GM12891 (cell line): ENCODE results near the gene ST6GAL1.

ENCODE experiments used
- POLR2A ChIP-seq: IDR thresholded peaks from 2 replicates; pipeline ENCODE4 v1.6.1; 2011; ENCODE audit warnings: low read depth, low read length, control low read depth
- POLR2AphosphoS5 ChIP-seq: IDR thresholded peaks from 2 replicates; pipeline ENCODE4 v1.6.1; 2011; ENCODE audit warnings: low read depth, low read length, control low read depth
- TAF1 ChIP-seq: IDR thresholded peaks from 2 replicates; pipeline ENCODE4 v1.6.1; 2011; ENCODE audit warnings: low read depth, low read length, control low read depth

DNA sequence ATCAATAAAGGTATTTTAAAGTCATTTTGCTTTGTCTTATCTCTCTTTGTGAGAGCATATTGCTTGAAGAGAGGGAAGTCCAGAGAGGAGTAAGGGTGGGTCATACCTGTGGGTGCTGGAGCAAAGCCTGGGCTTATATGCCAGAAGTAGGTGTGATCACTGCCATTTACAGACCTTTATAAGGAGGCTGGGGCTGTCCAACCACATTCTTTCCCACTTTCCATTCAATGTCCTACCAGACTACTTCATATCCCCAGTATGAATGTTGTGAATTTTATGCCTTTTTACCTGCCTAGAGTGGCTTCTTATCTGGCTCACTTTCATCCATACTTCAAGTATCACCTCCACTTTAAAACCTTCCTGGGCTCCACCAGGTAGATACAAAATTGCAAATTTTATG is 39.4 kb upstream of the ST6GAL1 start:
- TF ChIP-seq POLR2A (no peak), TAF1 (no peak), POLR2AphosphoS5 (no peak)
